ENCODE data around the gene EXOC4. TPM values are rescaled to one million over a fixed set of nuclear protein-coding genes. Genes with fewer than 3 reads are reported as not detected.

EXOC4 gene
- total RNA-seq, 1 experiment from 2014 or later = 75.8 TPM

- H3K9ac ChIP-seq (ENCODE audit: extremely low read depth, insufficient read length, low read length) = no peak overlapping the region
- H3K79me2 ChIP-seq (ENCODE audit: insufficient read depth, low read length) = no peaks in the 10 kb centered on the region
- WGBS (ENCODE audit: extremely low coverage, insufficient read length, low lambda C conversion rate) = no CpG with 5 or more reads among the region's 1 CpG
- H3K4ac ChIP-seq (ENCODE audit: low read depth, low read length) = no peak overlapping the region
- no peaks in the 10 kb centered on the region for H3K9me3 ChIP-seq (ENCODE audit: control insufficient read depth, low read depth, low read length)
- no peak overlapping the region for H3K14ac ChIP-seq (ENCODE audit: insufficient read depth, low read length)
- no peak overlapping the region for H3T11ph ChIP-seq (ENCODE audit: low read length)
- Mint-ChIP-seq H3K36me3 (ENCODE audit: insufficient read depth in 1 of 3, low read depth in 3 of 3) (peaks cover 11 to 28% (median 26%) of the 10 kb centered on the region in 3 experiments), H3K27me3 (ENCODE audit: low read depth) (no peaks in the 10 kb centered on the region), H3K27ac (no peak overlapping the region), H3K4me1 (peaks cover 11 to 13% of the 10 kb centered on the region in 2 experiments), H3K9me3 (no peaks in the 10 kb centered on the region), H3K4me3 (no peak overlapping the region)
- no peak for DNase-seq
- H3K56ac ChIP-seq (ENCODE audit: insufficient read length, low read depth, low read length) = no peak overlapping the region
- TF ChIP-seq CTCF (conservative IDR thresholded peaks at IDR 0.05) = no peak
- H4K5ac ChIP-seq (ENCODE audit: insufficient read length, low read depth, low read length) = no peak overlapping the region
- H2AK5ac ChIP-seq (ENCODE audit: insufficient read length, low read length) = no peak overlapping the region
- H2BK20ac ChIP-seq (ENCODE audit: low read depth, low read length, poor library complexity, severe bottlenecking) = no peak overlapping the region
- no peak overlapping the region for H4K91ac ChIP-seq (ENCODE audit: insufficient read length, low read depth, low read length)
- no peaks in the 10 kb centered on the region for H3K23me2 ChIP-seq (ENCODE audit: insufficient read length, low read depth, low read length, poor library complexity, severe bottlenecking)
- H4K20me1 ChIP-seq (ENCODE audit: control insufficient read depth, insufficient read depth, insufficient read length) = no peaks in the 10 kb centered on the region
- H2BK5ac ChIP-seq (ENCODE audit: insufficient read length, low read length) = no peak overlapping the region
- no peak overlapping the region for H2AFZ ChIP-seq (ENCODE audit: low read length)
- H4K8ac ChIP-seq (replicated peaks; ENCODE audit: insufficient read length, low read depth, low read length) = no peak overlapping the region
- no peaks in the 10 kb centered on the region for H3K27me3 ChIP-seq (ENCODE audit: insufficient read depth, low read length)
- no peak overlapping the region for H2BK15ac ChIP-seq (ENCODE audit: low read depth, low read length)
- H3K79me1 ChIP-seq (ENCODE audit: insufficient read depth, low read depth, low read length, poor library complexity, severe bottlenecking) = peaks cover 2% of the 10 kb centered on the region
- H3K4me2 ChIP-seq (ENCODE audit: insufficient read depth, insufficient read length, low read length) = no peak overlapping the region
- no peak overlapping the region for H3K23ac ChIP-seq (ENCODE audit: insufficient read length, low read depth, low read length)
- H2BK120ac ChIP-seq (ENCODE audit: low read depth, low read length, poor library complexity, severe bottlenecking) = no peak overlapping the region
- no peak overlapping the region for H2BK12ac ChIP-seq (ENCODE audit: insufficient read length, low read depth, low read length)
- H3K27ac ChIP-seq (ENCODE audit: insufficient read length, low read depth, low read length) = no peak overlapping the region
- no peaks in the 10 kb centered on the region for H3K4me1 ChIP-seq (ENCODE audit: insufficient read depth, low read length)
- H3K18ac ChIP-seq (ENCODE audit: insufficient read length, low read depth, low read length) = no peak overlapping the region
These were observed 37.2 kb downstream of the EXOC4 start for GRCh38 chr7:133290041-133290440.
